Activated B cell treated with CpG ODN at 0.5 μM for 24 hours (primary cell): Measurements from ENCODE around the gene PHEX. TPM values are rescaled to one million over a fixed set of nuclear protein-coding genes. Genes with fewer than 3 reads are reported as not detected.

ENCODE experiments used
- ATAC-seq: fragments of 200-7000 bp; cut with Tn5 transposase; one replicate; pipeline ENCODE4 v1.10.0; 2021; ENCODE audit warnings: low read depth, mild to moderate bottlenecking, moderate library complexity
- CTCF ChIA-PET: fragments of 350-600 bp; sonication (Branson Sonifier 250); formaldehyde crosslinking; loops from one replicate; lab custom pipeline; 2021; ENCODE audit warnings: antibody characterized with exemption; lab: Charles Lee
- POLR2A ChIA-PET: fragments of 350-600 bp; sonication (Branson Sonifier 250); formaldehyde crosslinking; loops from one replicate; lab custom pipeline; 2021; ENCODE audit warnings: antibody characterized with exemption; lab: Charles Lee
- DNase-seq: peaks from one replicate; pipeline ENCODE4 v3.0.0; 2022
- H3K27ac Mint-ChIP-seq: one replicate; pipeline ENCODE4 v1.8.0; 2020; ENCODE audit warnings: mixed read lengths
- H3K27me3 Mint-ChIP-seq: one replicate; pipeline ENCODE4 v1.8.0; 2021; ENCODE audit warnings: mixed read lengths
- H3K36me3 Mint-ChIP-seq: one replicate; pipeline ENCODE4 v1.8.0; 2021; ENCODE audit warnings: low read depth, mixed read lengths
- H3K4me1 Mint-ChIP-seq: one replicate; pipeline ENCODE4 v1.8.0; 2021; ENCODE audit warnings: mixed read lengths
- H3K4me3 Mint-ChIP-seq: one replicate; pipeline ENCODE4 v1.8.0; 2020; ENCODE audit warnings: mild to moderate bottlenecking, mixed read lengths
- H3K9me3 Mint-ChIP-seq: one replicate; pipeline ENCODE4 v1.8.0; 2020; ENCODE audit warnings: mixed read lengths
- intact Hi-C: fragments of 100-400 bp; cut with micrococcal nuclease; formaldehyde crosslinking; loops from one replicate; pipeline ENCODE4 v1.15.1; 2024
- total RNA-seq: library from RNA; stranded (reverse); gene quantifications from 2 replicates; pipeline ENCODE4 v1.2.3, GENCODE V29; 2022
- TF ChIP-seq, protein P1 (sequence below): fragments of 200-600 bp; IDR thresholded peaks from one replicate; pipeline ENCODE4 v1.8.0; 2022; ENCODE audit warnings: antibody characterized with exemption, mild to moderate bottlenecking

PHEX gene
- total RNA-seq, 1 donor from 2014 or later = 0.27 TPM

GRCh38 chrX:22159071-22159470 lies 126.9 kb downstream of the PHEX start:
- H3K27ac Mint-ChIP-seq = no peak overlapping the region
- TF ChIP-seq, protein P1, sequence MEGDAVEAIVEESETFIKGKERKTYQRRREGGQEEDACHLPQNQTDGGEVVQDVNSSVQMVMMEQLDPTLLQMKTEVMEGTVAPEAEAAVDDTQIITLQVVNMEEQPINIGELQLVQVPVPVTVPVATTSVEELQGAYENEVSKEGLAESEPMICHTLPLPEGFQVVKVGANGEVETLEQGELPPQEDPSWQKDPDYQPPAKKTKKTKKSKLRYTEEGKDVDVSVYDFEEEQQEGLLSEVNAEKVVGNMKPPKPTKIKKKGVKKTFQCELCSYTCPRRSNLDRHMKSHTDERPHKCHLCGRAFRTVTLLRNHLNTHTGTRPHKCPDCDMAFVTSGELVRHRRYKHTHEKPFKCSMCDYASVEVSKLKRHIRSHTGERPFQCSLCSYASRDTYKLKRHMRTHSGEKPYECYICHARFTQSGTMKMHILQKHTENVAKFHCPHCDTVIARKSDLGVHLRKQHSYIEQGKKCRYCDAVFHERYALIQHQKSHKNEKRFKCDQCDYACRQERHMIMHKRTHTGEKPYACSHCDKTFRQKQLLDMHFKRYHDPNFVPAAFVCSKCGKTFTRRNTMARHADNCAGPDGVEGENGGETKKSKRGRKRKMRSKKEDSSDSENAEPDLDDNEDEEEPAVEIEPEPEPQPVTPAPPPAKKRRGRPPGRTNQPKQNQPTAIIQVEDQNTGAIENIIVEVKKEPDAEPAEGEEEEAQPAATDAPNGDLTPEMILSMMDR = no peak
- DNase-seq (no peak), ATAC-seq (no peak)
- H3K4me3 Mint-ChIP-seq = no peak overlapping the region
- intact Hi-C loops = no loop called here
- H3K27me3 Mint-ChIP-seq = no peaks in the 10 kb centered on the region
- no peaks in the 10 kb centered on the region for H3K36me3 Mint-ChIP-seq
- H3K9me3 Mint-ChIP-seq = no peaks in the 10 kb centered on the region
- H3K4me1 Mint-ChIP-seq = no peaks in the 10 kb centered on the region
- ChIA-PET CTCF (no interaction called here), POLR2A (no interaction called here)

DNA sequence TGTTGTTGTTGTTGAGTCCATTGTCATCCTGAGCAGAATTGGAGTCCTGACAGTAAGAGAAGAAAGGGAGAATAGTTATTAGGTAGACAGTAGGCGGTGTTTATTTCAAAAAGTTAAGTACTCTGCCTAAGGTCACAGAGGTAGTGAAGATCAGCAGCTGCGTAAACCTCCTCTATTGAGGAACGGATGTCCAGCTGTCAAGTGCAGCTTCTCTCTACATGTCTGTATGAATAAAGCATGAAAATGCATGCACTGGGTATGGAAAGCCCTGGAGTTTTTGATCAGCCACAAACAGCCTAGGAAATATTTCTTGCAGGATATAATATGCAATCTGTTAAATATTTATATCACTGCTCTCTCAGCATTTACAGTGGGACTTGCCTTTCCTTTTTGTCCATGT lies 131.2 kb downstream of the PHEX start:
- ChIA-PET CTCF (no interaction called here), POLR2A (no interaction called here)
- no peaks in the 10 kb centered on the region for H3K4me1 Mint-ChIP-seq
- H3K27ac Mint-ChIP-seq = no peak overlapping the region
- no peak for DNase-seq
- H3K36me3 Mint-ChIP-seq = no peaks in the 10 kb centered on the region
- no peak for ATAC-seq
- peaks cover 4% of the 10 kb centered on the region for H3K27me3 Mint-ChIP-seq
- H3K9me3 Mint-ChIP-seq = no peaks in the 10 kb centered on the region
- TF ChIP-seq, protein P1 = no peak
- no peak overlapping the region for H3K4me3 Mint-ChIP-seq
- intact Hi-C loops = no loop called here

- no peaks in the 10 kb centered on the region for H3K9me3 Mint-ChIP-seq
- H3K27me3 Mint-ChIP-seq = peaks cover 4% of the 10 kb centered on the region
- ATAC-seq = no peak
- DNase-seq = no peak
- no peaks in the 10 kb centered on the region for H3K36me3 Mint-ChIP-seq
- intact Hi-C loops = no loop called here
- ChIA-PET POLR2A (no interaction called here), CTCF (no interaction called here)
- H3K4me1 Mint-ChIP-seq = no peaks in the 10 kb centered on the region
- TF ChIP-seq, protein P1 = no peak
- H3K4me3 Mint-ChIP-seq = no peak overlapping the region
- H3K27ac Mint-ChIP-seq = no peak overlapping the region
Measured at GRCh38 chrX:22164770-22165388, 132.8 kb downstream of the PHEX start.

DNA sequence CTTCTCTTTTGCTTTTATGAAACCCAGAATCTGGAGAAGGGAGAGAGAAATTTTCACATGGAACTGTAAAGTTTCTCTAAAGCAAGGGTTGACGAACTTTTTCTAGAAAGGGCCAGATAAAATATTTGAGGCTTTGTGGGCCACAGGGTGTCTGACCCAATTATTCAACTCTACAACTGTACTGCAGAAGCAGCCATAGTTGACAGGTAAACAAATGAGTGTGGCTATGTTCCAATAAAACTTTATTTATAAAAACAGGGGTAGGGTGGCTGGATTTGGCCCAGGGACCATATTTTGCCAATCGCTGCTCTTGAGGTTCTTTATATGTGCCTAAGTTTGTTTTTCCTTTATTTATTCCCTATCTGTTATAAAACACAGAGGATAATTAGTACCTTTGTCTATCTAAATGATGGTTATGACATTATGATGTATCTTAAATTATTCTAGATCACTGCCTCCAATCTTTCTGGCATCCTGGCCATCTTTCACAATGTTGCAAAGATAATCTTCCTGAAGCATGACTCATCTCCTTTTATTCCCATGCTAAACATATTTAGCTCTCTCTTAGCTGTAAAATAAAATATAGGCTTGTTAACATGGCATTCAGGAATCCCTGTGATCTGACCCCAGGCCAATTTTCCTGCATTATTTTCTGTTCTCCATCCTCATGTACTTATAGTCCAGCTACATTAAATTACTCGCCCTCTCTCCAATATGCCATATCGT lies 133.8 kb downstream of the PHEX start:
- DNase-seq (no peak), ATAC-seq (no peak)
- H3K4me1 Mint-ChIP-seq = no peaks in the 10 kb centered on the region
- CTCF ChIA-PET = no interaction called here
- TF ChIP-seq, protein P1 = no peak
- POLR2A ChIA-PET = no interaction called here
- no peak overlapping the region for H3K27ac Mint-ChIP-seq
- peaks cover 4% of the 10 kb centered on the region for H3K27me3 Mint-ChIP-seq
- no peaks in the 10 kb centered on the region for H3K9me3 Mint-ChIP-seq
- no peaks in the 10 kb centered on the region for H3K36me3 Mint-ChIP-seq
- H3K4me3 Mint-ChIP-seq = no peak overlapping the region
- intact Hi-C loops = no loop called here

GRCh38 chrX:22171287-22172060 lies 139.3 kb downstream of the PHEX start:
- H3K9me3 Mint-ChIP-seq = no peaks in the 10 kb centered on the region
- ChIA-PET CTCF (no interaction called here), POLR2A (no interaction called here)
- H3K27me3 Mint-ChIP-seq = no peaks in the 10 kb centered on the region
- no peaks in the 10 kb centered on the region for H3K36me3 Mint-ChIP-seq
- ATAC-seq (no peak), DNase-seq (no peak)
- H3K4me3 Mint-ChIP-seq = no peak overlapping the region
- intact Hi-C loops = no loop called here
- TF ChIP-seq, protein P1 = no peak
- no peak overlapping the region for H3K27ac Mint-ChIP-seq
- H3K4me1 Mint-ChIP-seq = no peaks in the 10 kb centered on the region
